Stimulated activated CD8-positive, alpha-beta memory T cell treated with anti-CD3 and anti-CD28 coated beads, Interleukin-15, amount 100 ng/mL, for 1 hour (primary cell): Measurements from ENCODE around the gene SLC25A18.
"Not testable (repeated sequence)": the region's sequence is repeated elsewhere in the genome, so short reads cannot be mapped to it uniquely, and the experiment has no call there.

Source experiments
- DNase-seq: peaks from one replicate; pipeline ENCODE4 v3.0.0-alpha.2; 2020; ENCODE audit warnings: low read depth

The SLC25A18 gene

DNA sequence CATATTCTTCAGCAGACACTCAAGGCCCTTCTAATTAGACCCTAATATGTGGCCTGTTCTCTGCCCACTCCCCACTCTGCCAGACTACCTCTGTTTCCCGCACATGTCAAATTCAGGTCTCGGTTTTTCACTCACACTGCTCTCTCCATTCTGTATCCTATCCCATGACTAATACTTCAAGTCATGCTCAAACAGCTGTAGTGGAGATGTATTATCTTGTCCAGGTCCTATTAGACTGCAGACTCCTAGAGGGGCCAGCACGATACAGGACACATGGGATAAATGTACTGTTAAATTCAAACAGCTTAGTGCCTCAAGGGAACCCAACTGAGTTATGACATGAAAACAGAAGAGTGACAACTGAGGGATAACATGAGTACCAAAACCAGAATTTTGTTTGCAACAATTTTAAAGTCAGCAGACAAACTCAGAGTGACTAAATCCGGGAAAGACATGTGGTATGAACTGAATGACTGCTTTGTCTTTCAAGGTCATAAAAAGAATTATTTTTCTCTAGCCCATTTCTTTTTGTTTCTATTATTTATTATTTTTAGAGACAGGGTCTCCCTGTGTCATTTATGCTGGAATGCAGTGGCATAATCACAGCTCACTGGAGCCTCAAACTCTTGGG lies 44.7 kb downstream of the SLC25A18 start:
- no peak for DNase-seq

DNA sequence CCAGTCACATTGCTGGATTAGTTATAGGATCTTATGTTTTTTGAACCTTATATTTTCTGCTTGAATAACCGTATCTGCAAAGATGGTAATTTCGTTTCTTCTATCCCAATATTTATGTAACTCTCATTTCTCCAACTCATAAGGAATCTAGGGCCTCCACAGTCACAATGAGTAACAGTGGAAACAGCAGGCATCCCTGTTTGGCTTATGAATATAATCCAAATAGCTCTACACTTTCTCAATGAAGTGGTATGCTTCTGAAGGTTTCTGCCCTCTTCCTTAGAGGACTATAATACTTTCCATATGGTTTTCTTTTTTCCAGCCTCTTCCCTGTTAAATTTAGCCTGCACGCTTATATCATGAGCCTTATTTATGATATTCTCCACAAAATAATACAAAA lies 48.8 kb downstream of the SLC25A18 start:
- DNase-seq, result no peak

DNA sequence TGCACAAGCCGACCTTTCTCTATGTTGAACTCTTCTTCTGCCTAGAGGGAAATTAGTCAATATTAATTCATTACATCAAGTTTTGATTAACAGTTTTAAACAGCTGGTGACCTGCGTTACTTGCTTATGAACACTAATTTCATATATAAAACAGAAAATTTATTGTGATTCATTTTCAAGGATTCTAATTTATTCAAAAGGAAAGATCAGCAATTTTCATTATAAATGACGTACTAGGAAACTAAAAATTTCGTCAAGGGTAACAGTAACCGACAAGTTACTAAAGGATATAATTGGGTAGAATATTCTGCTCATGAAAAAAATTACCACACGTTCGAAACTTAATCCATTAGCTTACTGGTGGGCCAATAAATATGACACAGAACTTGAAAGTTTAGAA lies 50.0 kb downstream of the SLC25A18 start:
- DNase-seq, result no peak

DNA sequence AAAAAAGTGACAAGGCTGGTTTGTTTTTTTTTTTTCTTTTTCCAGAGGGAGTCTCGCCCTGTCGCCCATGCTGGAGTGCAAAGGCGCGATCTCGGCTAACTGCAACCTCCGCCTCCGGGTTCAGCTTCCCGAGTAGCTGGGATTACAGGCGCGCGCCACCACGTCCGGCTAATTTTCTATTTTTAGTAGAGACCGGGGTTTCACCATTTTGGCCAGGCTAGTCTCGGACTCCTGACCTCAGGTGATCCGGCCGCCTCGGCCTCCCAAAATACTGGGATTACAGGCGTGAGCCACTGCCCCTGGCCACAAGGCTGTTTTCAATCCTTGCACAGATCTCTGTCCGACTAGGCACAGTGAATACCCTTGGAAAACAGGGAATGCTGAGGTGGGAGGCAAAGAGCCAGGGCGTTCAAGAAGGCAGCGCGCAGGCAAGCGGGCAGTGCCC lies 64.7 kb downstream of the SLC25A18 start:
- DNase-seq, result no peak

DNA sequence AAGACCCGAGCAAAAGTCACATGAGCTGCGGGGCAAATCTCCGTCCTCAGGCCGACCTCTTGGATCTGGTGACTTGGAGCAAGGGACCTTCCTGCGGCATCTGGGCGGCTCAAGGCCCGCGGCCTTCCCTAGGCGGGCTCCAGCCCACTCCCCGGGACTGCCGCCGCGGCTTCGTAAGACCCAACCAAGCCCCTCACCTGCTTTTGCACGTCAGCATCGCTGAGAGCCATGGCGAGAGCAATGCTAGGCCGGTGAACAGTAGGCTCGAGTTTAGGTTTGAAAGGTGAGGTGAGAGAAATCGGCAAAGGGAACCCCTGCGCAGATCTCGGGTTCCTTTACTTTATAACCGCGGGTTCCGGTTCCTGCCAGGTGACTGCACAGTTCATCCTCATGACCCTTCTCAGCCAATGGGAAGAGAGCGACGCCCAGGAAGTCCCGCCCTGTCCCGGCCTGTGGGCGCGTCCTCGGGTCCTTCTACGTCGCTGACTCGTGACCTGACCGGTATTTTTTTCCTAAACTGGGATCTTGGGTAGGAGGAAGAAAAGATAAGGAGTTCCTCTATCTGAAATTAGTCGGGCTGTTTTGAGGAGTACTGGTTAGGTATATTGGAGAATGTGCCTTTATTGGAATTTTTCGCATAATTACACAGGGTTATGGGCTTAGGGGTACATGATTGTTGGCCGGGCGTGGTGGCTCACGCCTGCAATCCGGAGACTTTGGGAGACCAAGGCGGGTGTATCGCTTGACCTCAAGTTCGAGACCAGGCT lies 65.3 kb downstream of the SLC25A18 start, which contains the start of gene ATP6V1E1:
Gene ATP6V1E1 (minus strand): TSS at position 344 of the 767 bp plus-strand sequence. CDS start 114 bp downstream, at position 230.
- peak; percentile 94 for DNase-seq

DNA sequence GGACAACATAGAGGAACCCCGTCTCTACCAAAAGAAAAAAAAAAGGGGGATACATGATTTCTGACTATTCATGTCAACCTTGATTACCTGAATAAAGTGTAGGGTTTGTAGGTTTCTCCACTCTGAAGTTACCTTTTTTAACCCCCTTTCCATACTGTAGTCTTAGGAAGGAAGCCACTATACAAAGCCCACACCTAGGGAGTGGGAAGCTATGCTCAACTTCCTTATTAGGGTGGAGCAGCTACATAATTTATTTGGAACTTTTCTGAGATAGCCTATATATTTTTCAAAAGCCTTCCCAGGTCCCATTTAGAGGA lies 65.8 kb downstream of the SLC25A18 start:
- DNase-seq, result no peak

DNA sequence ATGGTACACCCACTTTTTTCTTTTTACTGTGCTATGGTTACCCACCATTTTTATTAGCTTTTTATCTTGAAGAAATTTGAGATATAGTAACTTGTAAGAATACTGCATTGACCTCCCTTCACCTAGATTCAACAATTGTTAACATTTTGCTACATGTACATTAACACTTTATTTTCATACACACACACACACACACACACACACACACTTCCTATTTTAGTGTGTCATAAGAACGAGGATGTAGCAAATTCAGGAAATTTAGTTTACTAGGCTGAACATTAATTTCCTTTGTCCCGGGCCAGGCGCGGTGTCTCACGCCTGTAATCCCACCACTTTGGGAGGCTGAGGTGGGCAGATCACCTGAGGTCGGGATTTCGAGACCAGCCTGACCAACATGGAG lies 66.3 kb downstream of the SLC25A18 start:
- DNase-seq, result no peak

DNA sequence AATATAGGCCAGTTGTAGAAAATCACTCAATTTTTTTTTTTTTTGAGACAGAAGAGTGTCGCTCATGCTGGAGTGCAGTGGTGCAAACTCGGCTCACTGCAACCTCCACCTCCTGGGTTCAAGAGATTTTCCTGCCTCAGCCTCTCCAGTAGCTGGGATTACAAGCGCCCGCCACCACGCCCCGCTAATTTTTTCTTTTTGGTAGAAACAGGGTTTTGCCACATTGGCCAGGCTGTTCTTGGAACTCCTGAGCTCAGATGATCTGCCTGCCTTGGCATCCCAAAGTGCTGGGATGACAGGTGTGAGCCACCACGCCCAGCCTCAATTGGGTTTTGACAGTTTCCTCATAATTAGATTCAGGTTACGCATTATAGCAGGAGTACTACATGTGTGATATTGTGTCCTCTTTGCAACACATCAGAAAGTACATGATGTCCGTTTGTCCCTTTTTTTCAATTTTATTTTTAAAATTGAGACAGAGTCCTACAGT lies 67.8 kb downstream of the SLC25A18 start:
- DNase-seq, result no peak

DNA sequence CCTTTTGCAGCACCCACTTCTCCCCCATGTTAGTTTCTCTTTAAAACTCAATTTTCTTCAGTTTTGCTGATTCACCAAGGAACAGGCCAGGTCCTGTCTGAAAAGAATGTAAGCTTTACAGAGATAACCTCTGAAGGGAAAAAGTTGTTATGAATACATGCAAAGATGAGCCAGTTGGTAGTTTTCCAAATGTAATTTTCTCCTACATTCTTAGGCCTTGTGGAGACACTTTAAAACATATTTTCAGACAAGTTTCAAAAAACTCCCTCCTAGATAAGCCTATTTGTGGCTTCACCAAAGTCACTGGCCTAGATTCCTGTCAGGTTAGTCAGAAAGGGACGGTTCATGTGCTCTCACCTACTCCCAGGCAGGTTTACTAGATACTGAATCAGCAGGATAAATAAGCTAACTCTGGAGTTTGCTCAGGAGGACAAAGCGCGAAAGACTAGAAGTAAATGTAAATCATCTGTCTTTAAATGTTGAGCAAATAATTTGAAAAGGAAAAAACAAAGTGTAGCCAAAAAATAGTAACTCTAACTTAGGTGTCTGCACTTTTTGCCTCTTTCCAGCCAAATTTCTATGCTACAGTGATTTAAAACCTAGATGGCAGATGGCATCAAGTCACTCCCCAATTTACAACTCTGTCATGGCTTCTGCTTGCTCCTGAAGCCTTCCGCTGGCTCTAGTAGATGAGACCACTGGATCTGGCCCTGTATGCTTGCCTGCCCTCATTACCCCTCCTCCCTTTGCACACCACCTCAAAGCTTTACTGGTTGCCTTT lies 70.1 kb downstream of the SLC25A18 start:
- DNase-seq, result no peak

DNA sequence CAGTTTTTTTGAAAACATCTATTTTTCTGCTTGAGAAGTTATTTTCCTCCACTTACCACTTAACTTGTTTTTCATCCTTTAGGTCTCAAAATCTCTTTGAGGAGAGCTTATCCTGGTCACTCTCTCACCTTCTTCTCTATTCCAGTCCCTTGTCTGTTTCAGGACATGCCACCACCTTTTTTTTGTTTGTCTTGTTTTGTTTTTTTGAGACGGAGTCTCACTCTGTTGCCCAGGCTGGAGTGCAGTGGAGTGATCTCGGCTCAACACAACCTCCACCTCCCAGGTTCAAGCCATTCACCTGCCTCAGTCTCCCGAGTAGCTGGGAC lies 70.7 kb downstream of the SLC25A18 start:
- DNase-seq, result no peak

DNA sequence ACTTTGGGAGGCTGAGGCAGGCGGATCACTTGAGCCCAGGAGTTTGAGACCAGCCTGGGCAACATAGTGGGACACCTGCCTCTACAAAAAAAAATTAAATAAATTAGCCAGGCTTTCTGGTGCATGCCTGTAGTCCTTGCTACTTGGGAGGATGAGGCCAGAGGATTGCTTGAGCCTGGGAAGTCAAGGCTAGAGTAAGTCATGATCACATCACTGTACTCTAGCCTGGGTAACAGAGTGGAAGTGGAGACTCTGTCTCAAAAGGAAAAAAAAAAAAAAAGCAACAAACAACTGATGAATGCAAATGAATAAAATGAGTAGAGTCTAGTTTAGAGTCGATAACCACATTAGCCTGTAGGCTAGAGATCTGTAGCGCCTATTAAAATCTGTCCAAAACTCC lies 71.4 kb downstream of the SLC25A18 start:
- no peak for DNase-seq

DNA sequence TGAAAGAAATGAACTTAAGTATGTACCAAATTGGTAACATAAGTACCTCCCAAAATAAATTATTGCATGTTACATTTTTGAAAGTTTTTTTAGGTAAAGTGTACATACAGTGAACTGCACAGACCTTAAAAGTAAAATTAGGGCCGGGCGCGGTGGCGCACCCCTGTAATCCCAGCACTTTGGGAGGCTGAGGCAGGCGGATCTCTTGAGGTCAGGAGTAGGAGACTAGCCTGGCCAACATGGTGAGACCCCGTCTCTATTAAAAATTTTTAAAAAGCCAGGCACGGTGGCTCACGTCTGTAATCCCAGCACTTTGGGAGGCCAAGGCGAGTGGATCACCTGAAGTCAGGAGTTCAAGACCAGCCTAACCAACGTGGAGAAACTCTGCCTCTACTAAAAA lies 73.6 kb downstream of the SLC25A18 start:
- DNase-seq, result not testable (repeated sequence)

DNA sequence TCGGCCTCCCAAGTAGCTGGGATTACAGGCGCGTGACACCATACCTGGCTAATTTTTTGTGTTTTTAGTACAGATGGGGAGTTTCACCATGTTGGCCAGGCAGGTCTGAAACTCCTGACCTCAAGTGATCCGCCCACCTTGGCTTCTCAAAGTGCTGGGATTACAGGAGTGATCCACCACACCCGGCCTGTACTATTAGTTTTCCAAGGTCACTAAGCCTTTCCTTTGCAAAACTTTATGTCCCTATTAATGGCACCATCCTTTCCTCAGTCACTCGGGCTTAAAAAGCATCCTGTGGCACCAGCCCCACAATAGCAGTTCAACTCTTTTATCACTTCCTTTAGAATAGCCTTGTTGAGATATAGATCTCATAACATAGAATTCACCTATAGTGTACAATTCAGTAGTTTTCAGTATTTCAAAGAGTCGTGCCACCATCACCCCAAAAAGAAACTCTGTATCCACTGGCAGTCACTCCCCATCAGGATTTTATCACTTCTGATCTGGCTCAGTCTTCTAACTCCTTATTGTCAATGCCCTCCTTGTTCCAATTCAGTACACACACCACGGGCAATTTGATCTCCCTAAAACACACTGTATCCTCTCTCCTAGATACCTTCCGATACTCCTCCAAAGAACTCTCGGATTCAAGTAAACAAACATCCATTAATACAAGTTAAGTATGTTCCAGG lies 74.3 kb downstream of the SLC25A18 start:
- DNase-seq, result no peak

DNA sequence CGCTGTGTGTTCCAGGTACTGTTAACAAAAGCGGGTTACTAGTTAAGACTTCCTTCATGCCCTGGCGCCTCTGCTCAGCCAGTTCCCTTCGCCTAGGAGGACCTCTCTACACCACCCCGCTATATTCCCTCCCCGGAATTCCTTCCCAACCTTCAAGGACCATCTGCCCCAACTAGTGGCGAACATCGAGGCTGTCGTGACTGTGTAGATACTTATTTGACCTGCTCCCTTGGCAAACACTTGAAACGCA lies 74.8 kb downstream of the SLC25A18 start:
- DNase-seq, result no peak

DNA sequence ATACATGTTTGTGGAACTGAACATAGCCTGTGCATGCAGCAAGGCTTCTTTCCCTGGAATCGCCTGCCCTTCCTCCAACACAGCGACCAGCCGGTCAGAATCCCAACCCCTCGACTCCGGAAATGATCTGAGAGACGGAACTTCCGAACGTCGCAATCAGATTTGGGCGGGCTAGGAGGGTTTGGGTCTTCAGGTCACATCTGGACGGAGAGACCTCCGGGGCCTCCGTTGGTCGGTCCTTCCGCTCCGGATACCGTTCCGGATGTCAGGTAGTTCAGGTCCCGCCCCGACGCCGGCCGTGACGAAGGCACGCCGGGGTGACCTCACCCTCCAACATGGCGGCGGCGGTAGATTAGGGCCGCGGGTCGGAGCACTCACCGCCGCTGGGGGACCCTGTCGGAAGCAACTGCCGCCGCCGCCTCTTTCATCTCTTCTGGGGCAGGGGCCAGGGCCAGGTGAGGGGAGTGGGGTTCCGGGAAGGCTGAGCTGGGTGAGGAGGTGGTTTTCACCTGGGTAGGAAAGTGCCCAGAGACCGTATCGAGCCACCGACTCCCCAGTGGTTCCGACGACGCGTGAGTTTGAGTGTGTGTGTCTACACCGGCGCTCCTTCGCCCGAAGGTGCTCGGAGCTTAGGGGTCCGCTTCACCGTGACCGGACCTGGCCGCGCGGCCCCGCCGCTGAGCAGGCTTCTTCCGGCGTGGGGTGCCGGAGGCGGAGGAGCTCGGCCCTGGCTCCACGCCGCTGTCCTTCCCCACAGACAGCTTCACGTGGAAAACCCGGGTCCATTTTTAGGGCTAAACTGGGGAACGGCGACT lies 75.3 kb downstream of the SLC25A18 start, which contains the start of gene BCL2L13:
Gene BCL2L13 (plus strand): TSS at position 326 of the 815 bp plus-strand sequence. CDS start 16,955 bp downstream, outside the sequence.
- peak; percentile 72 for DNase-seq

DNA sequence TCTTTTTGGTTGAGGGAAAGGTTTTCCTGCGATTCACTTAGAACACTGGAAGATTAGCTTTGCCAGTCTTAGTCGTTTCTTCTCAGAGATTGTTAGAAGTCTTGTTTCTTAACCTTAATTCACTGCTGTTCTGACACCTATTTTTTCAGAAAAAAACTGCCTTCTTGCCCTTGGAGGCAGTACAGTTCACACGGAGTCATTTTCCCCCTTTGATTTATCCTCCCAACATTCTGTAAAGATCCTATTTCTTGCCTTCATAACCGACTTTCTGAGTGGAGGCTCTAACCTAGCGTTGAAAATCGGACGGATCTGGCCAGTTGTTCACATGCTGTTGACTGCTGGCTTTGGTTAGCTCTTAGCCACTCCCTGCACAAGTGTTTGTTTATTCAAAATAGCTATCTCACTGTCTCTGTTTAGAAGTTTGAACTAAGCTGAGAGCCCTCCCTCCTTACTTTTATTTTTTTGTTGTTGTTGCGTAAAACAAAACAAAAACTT lies 76.0 kb downstream of the SLC25A18 start:
- DNase-seq, result no peak
